NOMO-1 treated with DMSO at 0.1 percent for 48 hours (cell line): ENCODE results near the gene EBF3.

Experiments used
- DNase-seq: peaks from one replicate; lab custom pipeline; 2025; ENCODE audit not compliant: unreplicated experiment; lab: John Stamatoyannopoulos, UW

EBF3 gene

DNA sequence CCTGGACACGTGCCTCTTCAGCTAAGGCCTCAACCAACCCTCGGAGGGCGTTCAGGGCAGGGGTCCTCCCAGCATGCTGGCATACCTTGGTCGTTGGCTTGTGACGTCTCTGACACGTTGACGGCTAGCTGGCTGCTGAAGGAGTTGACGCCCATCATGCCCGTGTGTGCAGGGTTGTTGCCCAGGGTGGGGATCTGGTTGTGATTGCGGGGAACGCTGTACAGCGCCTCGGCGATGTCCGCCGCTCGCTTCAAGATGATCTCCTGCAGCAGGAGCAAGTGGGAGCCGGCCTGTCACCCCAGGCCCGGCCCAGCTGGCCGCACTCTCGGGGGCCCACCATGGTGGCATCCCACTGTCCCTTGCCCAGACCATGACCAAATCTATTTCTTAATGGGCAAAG, 122.0 kb downstream of the EBF3 start:
- no peak for DNase-seq

GRCh38 chr10:129841590-129841989, 122.5 kb downstream of the EBF3 start:
- DNase-seq = no peak

DNA sequence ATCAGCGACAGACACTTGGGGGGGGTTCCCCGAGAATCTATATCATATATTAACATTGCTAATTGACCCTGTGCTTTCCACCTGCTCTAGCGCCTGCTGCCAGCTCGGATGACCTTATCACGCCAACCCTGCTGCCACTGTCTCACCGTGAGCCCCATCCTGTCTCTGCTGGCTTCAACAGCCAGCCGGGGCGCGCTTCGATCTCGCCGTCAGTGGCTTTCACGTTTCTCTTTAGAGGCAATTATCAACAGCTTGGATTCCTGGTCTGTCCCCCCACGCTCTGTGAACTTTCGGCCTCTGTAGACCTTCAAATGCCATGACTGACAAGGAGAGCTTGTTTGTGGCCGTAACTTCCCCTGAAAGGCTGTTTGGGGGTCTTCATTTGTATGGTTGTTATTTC, 123.0 kb downstream of the EBF3 start:
- no peak for DNase-seq

DNA sequence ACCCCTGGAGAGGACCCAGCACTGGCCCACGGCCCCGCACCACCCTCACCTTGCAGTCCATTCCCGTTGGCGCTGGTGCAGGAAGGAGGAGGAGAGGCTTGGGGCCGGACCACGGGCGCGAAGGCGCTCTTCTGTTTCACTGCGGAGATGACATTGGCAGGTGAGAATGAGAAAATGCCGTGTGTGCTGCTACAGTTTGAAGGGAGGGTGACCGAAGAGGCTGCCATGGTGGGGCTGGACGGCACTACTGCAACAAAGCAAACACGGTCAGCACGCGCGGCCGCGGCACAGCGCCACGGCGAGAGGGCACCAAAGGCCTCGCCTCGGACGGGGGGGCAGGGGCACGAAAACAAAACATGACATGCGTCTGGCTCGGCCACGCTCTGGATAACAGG, 123.9 kb downstream of the EBF3 start:
- no peak for DNase-seq

GRCh38 chr10:129839285-129840195, 124.5 kb downstream of the EBF3 start:
- DNase-seq = no peak

DNA sequence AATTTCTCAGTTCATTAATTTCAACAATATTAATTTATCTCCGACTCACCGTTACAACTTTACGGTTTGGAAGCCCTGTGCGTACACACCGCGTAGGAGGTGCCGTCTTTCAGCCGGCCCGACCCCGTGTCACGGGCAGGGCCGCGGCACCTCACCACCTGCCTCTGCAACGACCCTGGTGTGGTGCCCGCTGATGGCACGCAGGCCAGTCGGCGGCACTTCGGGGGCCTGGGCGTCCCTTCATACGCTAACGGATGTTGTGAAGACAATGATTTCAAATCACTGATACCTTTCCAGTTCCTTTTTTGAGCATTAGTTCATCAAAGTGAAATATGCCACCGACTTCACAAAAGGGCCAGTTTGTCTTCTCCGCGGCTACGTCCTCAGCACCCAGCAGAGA, 125.3 kb downstream of the EBF3 start:
- DNase-seq = no peak

DNA sequence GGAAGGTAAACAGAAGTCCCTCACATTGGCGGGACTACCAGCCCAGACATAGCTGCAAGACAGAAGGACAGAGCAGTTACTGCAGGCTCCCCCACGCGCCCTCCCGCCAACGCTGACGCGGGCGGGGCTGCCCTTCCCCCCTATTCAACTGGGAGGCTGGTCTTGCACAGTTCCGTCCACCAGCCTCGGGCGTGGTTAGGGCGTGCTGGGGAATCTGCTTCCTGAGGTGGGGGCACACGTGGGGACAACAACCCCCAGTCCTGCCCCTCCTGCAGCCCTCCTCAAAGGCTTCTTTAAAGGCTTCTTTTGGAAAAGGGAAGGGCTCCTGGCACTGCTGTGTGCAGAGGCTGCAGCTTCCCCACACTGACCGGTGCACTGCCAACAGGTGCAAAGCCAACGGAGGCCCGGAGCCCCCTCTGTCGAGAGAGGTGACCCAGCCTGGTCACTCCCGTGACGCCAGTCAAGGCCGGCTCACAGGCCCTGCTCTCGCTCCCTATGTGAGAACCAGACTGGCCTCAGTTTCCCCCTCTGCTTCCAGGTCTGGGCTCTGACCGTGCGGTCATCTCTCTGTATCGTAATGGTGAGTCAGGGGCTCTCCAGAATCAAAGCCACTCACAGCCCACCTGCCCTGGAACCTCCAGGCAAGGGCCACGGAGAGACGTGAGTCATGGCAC, 126.0 kb downstream of the EBF3 start:
- no peak for DNase-seq

DNA sequence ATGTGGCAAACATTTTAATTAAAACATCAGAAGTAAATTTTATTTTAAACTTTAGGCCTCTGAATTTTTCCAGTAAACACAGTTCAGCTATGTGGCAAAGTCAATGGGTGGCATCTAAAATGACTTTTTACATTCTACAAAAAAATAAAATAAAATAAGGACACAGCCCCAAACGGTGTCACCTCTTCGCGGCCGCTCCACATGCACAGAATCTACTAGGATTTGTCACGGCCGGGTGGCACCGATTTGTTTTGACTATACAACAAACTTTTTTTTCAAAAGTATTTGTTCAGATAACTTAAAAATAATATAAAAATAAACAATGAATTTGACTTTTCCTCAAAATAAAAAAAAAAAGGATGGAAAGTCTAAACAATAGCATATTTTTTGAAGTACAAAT, 127.8 kb downstream of the EBF3 start:
- DNase-seq = no peak

- no peak for DNase-seq
Measured at GRCh38 chr10:129833994-129834739, 129.9 kb downstream of the EBF3 start.

GRCh38 chr10:129833468-129833950, 130.6 kb downstream of the EBF3 start:
- no peak for DNase-seq

GRCh38 chr10:129832573-129833467, 131.3 kb downstream of the EBF3 start:
- DNase-seq = no peak

- DNase-seq = no peak
Measured at GRCh38 chr10:129831150-129831549, 132.9 kb downstream of the EBF3 start.

DNA sequence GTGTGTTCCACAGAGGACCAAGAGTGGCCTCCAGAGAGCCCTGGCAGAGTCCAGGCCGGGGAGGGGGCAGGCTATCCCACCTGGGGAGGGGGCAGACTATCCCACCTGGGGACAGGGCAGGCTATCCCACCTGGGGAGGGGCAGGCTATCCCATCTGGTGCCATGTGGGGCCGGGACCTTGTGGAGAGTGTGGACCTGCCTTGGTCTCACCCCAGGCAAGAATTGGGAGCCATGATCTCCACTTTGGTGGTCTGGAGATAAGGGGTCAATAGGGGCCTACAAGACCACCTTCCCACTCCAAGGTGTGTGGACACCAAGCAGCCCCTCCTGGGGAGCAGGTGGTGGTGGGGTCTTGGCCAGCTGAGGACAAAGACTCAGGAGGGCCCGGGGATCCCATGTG, 138.2 kb downstream of the EBF3 start:
- DNase-seq = no peak

DNA sequence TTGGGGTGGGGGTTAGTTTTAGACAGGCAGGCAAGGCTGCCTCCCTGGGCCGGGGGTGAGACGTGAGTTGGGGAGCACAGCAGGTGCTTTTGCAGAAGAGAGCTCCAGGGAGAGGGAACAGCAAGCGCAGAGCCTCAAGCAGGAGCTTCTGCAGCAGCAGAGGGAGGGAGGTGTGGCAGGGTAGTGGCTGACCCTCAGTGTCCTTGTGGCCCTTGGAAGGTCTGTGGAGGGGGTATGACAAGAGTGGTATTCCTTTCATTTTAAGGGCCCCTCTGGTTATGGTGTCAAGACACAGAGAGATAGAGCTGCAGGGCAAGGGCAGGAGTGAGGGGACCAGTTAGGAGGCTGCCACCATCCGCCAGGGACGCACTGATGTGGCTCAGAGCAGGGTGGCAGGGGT, 138.9 kb downstream of the EBF3 start:
- no peak for DNase-seq

DNA sequence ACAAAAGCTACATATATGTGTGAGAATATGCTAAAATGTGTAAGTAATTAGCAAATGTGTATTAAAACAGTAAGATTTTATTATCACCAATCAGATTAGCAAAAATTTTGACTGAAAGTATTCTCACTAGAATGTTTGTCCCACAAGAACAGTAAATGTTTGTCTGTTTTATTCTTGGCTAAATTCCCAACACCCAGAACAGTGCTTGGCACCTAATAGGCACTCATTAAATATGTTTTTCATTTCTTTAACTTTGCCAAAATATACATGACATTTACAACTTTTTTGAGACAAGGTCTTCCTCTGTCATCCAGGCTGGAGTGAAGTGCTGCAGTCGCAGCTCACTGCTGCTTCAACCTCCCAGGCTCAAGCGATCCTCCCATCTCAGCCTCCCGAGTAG, 143.6 kb downstream of the EBF3 start:
- no peak for DNase-seq

DNA sequence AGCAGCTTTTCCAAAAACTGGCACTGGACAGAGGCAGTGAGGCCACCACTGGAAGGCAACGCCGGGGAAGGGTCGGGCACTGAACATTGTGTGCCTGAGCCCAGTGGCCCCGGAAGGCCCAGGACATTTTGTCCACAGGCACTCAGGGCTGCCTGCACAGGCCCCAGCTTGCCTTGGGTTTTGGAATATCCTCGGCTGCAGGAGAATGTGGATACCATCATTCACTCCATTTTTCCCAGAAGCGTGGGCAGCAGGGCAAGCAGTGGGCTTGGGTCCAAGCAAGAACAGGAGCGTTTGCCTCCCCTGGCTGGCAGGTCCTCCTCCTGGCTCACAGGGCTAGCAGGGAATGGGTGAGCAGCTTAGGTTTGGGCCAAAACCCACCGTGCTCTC, 147.4 kb downstream of the EBF3 start:
- no peak for DNase-seq

DNA sequence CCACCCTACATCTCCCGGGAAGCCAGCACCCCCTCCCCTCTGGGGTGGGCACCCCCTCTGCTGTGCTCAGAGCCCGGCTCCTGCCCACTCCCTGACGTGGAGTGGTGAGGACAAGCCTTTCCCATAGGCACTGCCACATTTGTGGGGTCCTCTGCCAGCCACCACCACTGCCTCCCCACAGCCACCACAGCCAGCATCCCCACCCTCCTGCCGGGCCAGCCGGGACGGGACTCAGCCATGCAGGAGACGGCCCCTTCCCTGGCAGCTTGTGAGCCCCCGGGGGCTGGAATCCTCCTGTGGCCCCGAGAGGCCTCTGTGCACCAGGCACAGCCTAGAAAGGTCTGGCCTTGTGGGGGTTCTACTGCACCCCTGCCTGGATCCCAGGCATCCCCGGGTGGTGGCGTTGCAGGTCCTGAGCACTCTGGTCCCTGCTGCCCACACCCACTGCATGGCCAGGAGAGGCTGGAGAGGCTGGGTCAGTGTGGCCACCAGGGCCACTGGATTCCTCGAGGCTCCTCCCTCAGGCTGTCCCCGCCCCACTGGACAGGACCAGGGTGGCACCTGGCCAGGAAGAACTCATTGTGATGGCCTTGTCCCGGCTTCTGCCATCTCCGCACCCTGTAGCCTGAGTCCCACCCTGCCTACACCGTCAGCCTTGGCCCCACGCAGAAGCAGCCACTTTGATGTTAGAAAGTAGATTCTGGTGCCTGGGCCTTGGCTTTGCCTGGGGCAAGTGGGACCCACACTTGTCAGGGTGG, 148.0 kb downstream of the EBF3 start:
- no peak for DNase-seq

GRCh38 chr10:129814681-129815646, 149.1 kb downstream of the EBF3 start:
- DNase-seq = no peak

DNA sequence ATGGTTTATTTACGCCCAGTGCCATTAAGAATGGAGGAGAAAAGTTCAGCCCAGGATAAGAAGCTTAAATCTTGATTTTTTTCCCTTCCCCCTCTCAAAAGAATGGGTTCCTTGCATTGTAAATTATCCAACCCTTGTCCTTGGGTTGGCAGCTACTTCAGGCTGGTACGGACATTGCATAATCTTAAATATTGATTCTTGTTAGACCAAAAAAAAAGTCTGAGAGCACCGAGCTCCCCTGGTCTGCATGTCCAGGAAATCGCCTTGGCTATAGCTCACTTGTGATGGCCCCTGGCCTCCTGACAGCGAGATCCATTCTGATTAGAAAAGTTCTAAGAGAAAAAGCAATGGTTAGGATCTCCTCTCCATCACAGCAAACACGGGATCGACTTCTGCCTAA, 151.7 kb downstream of the EBF3 start:
- no peak for DNase-seq
